ENCODE measurements around the gene GRIP2.

GRIP2 gene

GRCh38 chr3:14439501-14440167 lies 100.5 kb downstream of the GRIP2 start:
- H3K4me1 ChIP-seq, result peaks cover 0 to 39% (median 23%) of the 10 kb centered on the region in 4 donors
- peak; percentile 79 to 81 for DNase-seq
- no peaks in the 10 kb centered on the region for H3K9me3 ChIP-seq
- H3K27ac ChIP-seq, result no peak overlapping the region
- no peak for TF ChIP-seq CTCF (IDR thresholded peaks at IDR 0.05)
- intact Hi-C loops (cut with DNase I; ENCODE audit: low total_unique reads), result no loop called here
- H3K27me3 ChIP-seq, result no peaks in the 10 kb centered on the region
- H3K4me3 ChIP-seq, result no peak overlapping the region
- H3K36me3 ChIP-seq, result peaks cover 0 to 10% (median 0%) of the 10 kb centered on the region in 3 donors

Measured in tibial artery (tissue), 4 donors.